DOHH2 (cell line): Measurements from ENCODE around the gene MYL12A.

ENCODE experiments used
- EZH2phosphoT487 ChIP-seq: fragments of 200-600 bp; sonication (generic); IDR thresholded peaks from 2 replicates; pipeline ENCODE4 v1.6.1; 2017; ENCODE audit warnings: borderline replicate concordance, mild to moderate bottlenecking, antibody characterized with exemption, low read length, moderate library complexity, mixed read lengths
- TF ChIP-seq, protein P1 (sequence below): fragments of 200-600 bp; sonication (generic); IDR thresholded peaks from one replicate; pipeline ENCODE4 v1.5.1; 2014; ENCODE audit warnings: antibody characterized with exemption, mild to moderate bottlenecking, low read depth, low read length; ENCODE audit not compliant: poor library complexity, severe bottlenecking

DNA sequence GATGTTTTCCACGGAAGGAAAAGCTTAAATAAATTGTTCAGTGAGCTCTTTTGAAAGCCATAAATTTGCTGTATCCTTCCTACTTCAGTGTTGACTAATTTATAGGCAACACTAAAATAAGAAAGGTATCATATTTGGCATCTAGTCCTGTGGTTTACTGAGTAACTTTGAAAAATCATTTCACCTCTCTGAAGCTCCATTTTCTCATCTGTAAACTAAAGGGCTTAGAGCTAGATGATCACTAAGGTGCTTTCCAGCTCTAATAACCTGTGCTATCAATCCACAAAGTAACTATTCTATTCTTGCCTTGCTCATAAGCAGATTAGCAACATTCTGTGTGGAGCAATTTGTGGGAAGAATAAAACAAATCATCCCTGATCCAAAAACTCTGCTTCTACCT lies 24.2 kb upstream of the MYL12A start:
- TF ChIP-seq, protein P1, sequence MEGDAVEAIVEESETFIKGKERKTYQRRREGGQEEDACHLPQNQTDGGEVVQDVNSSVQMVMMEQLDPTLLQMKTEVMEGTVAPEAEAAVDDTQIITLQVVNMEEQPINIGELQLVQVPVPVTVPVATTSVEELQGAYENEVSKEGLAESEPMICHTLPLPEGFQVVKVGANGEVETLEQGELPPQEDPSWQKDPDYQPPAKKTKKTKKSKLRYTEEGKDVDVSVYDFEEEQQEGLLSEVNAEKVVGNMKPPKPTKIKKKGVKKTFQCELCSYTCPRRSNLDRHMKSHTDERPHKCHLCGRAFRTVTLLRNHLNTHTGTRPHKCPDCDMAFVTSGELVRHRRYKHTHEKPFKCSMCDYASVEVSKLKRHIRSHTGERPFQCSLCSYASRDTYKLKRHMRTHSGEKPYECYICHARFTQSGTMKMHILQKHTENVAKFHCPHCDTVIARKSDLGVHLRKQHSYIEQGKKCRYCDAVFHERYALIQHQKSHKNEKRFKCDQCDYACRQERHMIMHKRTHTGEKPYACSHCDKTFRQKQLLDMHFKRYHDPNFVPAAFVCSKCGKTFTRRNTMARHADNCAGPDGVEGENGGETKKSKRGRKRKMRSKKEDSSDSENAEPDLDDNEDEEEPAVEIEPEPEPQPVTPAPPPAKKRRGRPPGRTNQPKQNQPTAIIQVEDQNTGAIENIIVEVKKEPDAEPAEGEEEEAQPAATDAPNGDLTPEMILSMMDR: no peak
- no peak for TF ChIP-seq EZH2phosphoT487
